Measurements from ENCODE around the gene TGFBR3L. TPM values are rescaled to one million over a fixed set of nuclear protein-coding genes. Genes with fewer than 3 reads are reported as not detected.

TGFBR3L gene
- total RNA-seq, 1 experiment from 2014 or later: 3.3 TPM

- H3K27me3 Mint-ChIP-seq (ENCODE audit: insufficient read depth, unreplicated experiment): no peaks in the 10 kb centered on the region
- H3K9me3 Mint-ChIP-seq (ENCODE audit: unreplicated experiment): no peaks in the 10 kb centered on the region
- BruUV-seq (replicated peaks): TSS peak; percentile 41
- ChIA-PET CTCF (no interaction called here), POLR2A (interaction anchor here (0.6 kb wide), 1 partner anchor 482 kb away, joined by 3 read pairs; no protein-coding TSS in a partner anchor)
- no peak for TF ChIP-seq CTCF (IDR thresholded peaks at IDR 0.05; ENCODE audit: unreplicated experiment)
- intact Hi-C loops (cut with micrococcal nuclease): no loop called here
- no peak for DNase-seq (ENCODE audit: unreplicated experiment)
- H3K36me3 Mint-ChIP-seq (ENCODE audit: insufficient read depth, unreplicated experiment): peaks cover 71% of the 10 kb centered on the region
- H3K27ac Mint-ChIP-seq (ENCODE audit: low read depth, unreplicated experiment): no peak overlapping the region
- H3K4me3 Mint-ChIP-seq (ENCODE audit: unreplicated experiment): no peak overlapping the region
- H3K4me1 Mint-ChIP-seq (ENCODE audit: insufficient read depth, unreplicated experiment): no peaks in the 10 kb centered on the region
Measured at GRCh38 chr19:7962644-7963268, 48.1 kb downstream of the TGFBR3L start.

GRCh38 chr19:7963566-7963965 lies 48.9 kb downstream of the TGFBR3L start:
- ChIA-PET CTCF (interaction anchor here (0.6 kb wide), 1 partner anchor 847 kb away, joined by 4 read pairs; no protein-coding TSS in a partner anchor), POLR2A (no interaction called here)
- intact Hi-C loops (cut with micrococcal nuclease): no loop called here
- no TSS peak for BruUV-seq (replicated peaks)
- Mint-ChIP-seq H3K9me3 (ENCODE audit: unreplicated experiment) (no peaks in the 10 kb centered on the region), H3K4me3 (ENCODE audit: unreplicated experiment) (no peak overlapping the region), H3K4me1 (ENCODE audit: insufficient read depth, unreplicated experiment) (no peaks in the 10 kb centered on the region), H3K27ac (ENCODE audit: low read depth, unreplicated experiment) (no peak overlapping the region), H3K27me3 (ENCODE audit: insufficient read depth, unreplicated experiment) (no peaks in the 10 kb centered on the region), H3K36me3 (ENCODE audit: insufficient read depth, unreplicated experiment) (peaks cover 68% of the 10 kb centered on the region)
- no peak for TF ChIP-seq CTCF (IDR thresholded peaks at IDR 0.05; ENCODE audit: unreplicated experiment)
- no peak for DNase-seq (ENCODE audit: unreplicated experiment)

- POLR2A ChIA-PET: no interaction called here
Measured at GRCh38 chr19:7965259-7965841, 50.7 kb downstream of the TGFBR3L start.

More at GRCh38 chr19:7965259-7965841, 50.7 kb downstream of the TGFBR3L start:
- peaks cover 73% of the 10 kb centered on the region for H3K36me3 Mint-ChIP-seq (ENCODE audit: insufficient read depth, unreplicated experiment)
- TF ChIP-seq CTCF (IDR thresholded peaks at IDR 0.05; ENCODE audit: unreplicated experiment): no peak
- no peaks in the 10 kb centered on the region for H3K4me1 Mint-ChIP-seq (ENCODE audit: insufficient read depth, unreplicated experiment)
- H3K4me3 Mint-ChIP-seq (ENCODE audit: unreplicated experiment): no peak overlapping the region
- intact Hi-C loops (cut with micrococcal nuclease): no loop called here
- H3K9me3 Mint-ChIP-seq (ENCODE audit: unreplicated experiment): no peaks in the 10 kb centered on the region
- peak overlapping the region; percentile 61 for H3K27ac Mint-ChIP-seq (ENCODE audit: low read depth, unreplicated experiment)
- no peak for DNase-seq (ENCODE audit: unreplicated experiment)
- CTCF ChIA-PET: interaction anchor here (1.0 kb wide), 1 partner anchor 41 kb away, joined by 3 read pairs; no protein-coding TSS in a partner anchor
- no peaks in the 10 kb centered on the region for H3K27me3 Mint-ChIP-seq (ENCODE audit: insufficient read depth, unreplicated experiment)
- no TSS peak for BruUV-seq (replicated peaks)

Data from MCF 10A (cell line).